Pulmonary artery endothelial cell (primary cell): ENCODE measurements around the gene SPDYC. TPM values are rescaled to one million over a fixed set of nuclear protein-coding genes. Genes with fewer than 3 reads are reported as not detected.
A peak's percentile ranks its signal among the peaks of the same experiment; 100 is the strongest.
"Not testable (repeated sequence)": the region's sequence is repeated elsewhere in the genome, so short reads cannot be mapped to it uniquely, and the experiment has no call there.

Experiments
- DNase-seq: peaks from one replicate; pipeline ENCODE4 v3.0.0-alpha.2; 2011; ENCODE audit warnings: low read depth, low spot score
- total RNA-seq: library from RNA; depleted of rRNA; stranded (reverse); fragments of >200 nt; gene quantifications from 2 replicates; pipeline ENCODE4 v1.2.3, GENCODE V29; 2014

Gene SPDYC
- total RNA-seq, 1 donor from 2014 or later, result not detected

- DNase-seq, result peak; percentile 51
Measured at GRCh38 chr11:65134240-65134951, 35.6 kb upstream of the SPDYC start, which contains the start of gene SYVN1. TSS of gene SYVN1 (minus strand) at chr11:65134519. CDS start at chr11:65133601, 918 bp downstream.

- DNase-seq, result peak; percentile 89
Measured at GRCh38 chr11:65134952-65135632, 34.9 kb upstream of the SPDYC start.

DNA sequence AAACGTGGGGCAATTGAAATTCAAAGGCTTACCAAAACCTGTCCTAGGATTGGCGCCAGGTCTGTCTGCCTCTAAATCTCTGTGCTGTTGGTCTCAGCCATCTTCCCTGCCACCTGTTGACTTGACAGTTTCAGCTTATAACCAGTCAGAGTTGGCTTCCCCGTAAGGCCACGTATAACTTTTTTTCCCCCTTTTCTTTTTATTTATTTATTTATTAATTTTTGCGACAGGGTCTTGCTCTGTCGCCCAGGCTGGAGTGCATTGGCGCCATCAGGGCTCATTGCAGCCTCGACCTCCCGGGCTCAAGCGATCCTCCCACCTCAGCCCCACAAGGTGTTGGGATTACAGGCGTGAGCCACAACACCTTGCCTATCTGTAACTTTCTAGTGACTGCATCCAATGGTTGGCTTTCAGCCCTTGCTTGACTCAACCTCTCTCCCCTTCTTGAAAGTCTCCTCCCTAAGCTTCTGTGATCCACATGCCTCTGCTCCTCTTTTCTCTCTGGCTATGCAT, 34.3 kb upstream of the SPDYC start:
- no peak for DNase-seq

- DNase-seq, result no peak
Measured at GRCh38 chr11:65136515-65137096, 33.4 kb upstream of the SPDYC start.

- DNase-seq, result no peak
Measured at GRCh38 chr11:65141896-65142494, 28.0 kb upstream of the SPDYC start.

- DNase-seq, result no peak
Measured at GRCh38 chr11:65147352-65148075, 22.5 kb upstream of the SPDYC start.

GRCh38 chr11:65148657-65149056, 21.4 kb upstream of the SPDYC start:
- DNase-seq, result no peak

- not testable (repeated sequence) for DNase-seq
Measured at GRCh38 chr11:65150131-65150508, 19.9 kb upstream of the SPDYC start.

- no peak for DNase-seq
Measured at GRCh38 chr11:65150509-65151299, 19.3 kb upstream of the SPDYC start.

- DNase-seq, result no peak
Measured at GRCh38 chr11:65151331-65151899, 18.6 kb upstream of the SPDYC start.

DNA sequence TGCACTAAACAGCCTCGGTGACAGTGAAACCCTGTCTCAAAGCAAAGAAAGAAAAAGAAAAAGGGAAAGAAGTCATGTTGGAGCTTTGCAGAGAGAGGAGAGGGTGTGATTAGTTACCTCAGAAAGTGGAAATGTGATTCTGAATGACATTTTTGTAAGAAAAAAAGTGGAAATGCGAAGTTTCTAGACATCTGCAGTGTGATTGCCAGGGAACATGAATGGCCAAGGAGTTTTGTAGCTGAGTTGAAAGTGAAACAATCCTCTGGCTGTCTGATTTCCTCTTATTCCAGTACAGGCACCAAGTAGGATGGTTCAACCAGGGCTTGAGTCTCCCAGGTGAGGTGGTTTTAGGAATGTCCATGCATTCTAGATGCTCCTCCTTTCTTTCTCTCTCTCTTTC, 17.9 kb upstream of the SPDYC start:
- DNase-seq, result no peak

GRCh38 chr11:65156256-65156655, 13.8 kb upstream of the SPDYC start:
- no peak for DNase-seq

GRCh38 chr11:65156926-65157325, 13.1 kb upstream of the SPDYC start:
- DNase-seq, result no peak

DNA sequence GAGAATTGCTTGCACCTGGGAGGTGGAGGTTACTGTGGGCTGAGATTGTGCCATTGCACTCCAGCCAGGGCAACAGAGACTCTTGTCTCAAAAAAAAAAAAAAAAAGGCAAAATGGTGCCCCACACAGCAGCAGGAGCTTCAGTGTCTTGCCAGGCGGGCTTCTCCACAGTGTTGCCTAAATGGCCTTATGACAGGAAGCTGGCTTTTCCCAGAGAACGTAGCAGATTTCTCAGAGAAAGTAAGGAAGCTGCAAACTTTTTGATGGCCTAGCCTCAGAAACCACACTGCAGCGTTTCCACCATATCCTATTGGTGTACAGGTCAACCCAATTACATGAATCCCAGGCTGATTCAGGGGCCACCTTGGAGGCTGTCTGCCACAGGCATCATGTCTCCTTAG, 12.7 kb upstream of the SPDYC start:
- no peak for DNase-seq

- no peak for DNase-seq
Measured at GRCh38 chr11:65159012-65159411, 11.0 kb upstream of the SPDYC start.

DNA sequence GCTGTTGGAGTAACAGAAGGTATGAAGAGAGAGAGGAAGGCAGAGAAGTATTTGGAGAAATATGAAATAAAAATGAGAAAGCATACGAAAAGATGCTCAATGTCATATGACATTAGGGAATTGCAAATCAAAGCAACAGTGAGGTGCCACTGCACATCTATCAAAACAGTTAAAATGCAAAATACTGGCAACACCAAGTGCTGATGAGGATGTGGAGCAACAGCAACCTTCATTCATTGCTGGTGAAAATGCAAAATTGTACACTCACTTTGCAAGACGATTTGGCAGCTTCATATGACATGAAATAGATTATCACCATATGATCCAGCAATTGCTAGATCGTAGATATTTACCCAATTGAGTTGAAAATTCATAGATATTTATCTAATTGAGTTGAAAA, 9.4 kb upstream of the SPDYC start:
- DNase-seq, result no peak

GRCh38 chr11:65163684-65164083, 6.3 kb upstream of the SPDYC start:
- DNase-seq, result no peak

GRCh38 chr11:65165410-65166317, 4.4 kb upstream of the SPDYC start:
- DNase-seq, result no peak

- DNase-seq, result no peak
Measured at GRCh38 chr11:65166893-65167292, 3.1 kb upstream of the SPDYC start.
